Astrocyte of the cerebellum (primary cell): ENCODE measurements around the gene LTF.

Experiments
- DNase-seq: peaks from one replicate; pipeline ENCODE4 v3.0.0-alpha.2; 2011; ENCODE audit warnings: low read depth
- H3K4me3 ChIP-seq: 2 replicates; pipeline ENCODE4 v1.5.1; 2011; ENCODE audit warnings: mild to moderate bottlenecking, low read depth, low read length, moderate library complexity
- CTCF ChIP-seq: IDR thresholded peaks from 2 replicates; pipeline ENCODE4 v1.5.1; 2012; ENCODE audit warnings: low read length, low read depth, moderate library complexity, mild to moderate bottlenecking; ENCODE audit errors: missing control alignments
- in situ Hi-C: cut with HindIII; loops from 2 replicates; pipeline ENCODE4 v1.10.0; 2017; ENCODE audit warnings: low sequenced_read_pairs

Gene LTF

GRCh38 chr3:46469680-46470357 lies 5.1 kb upstream of the LTF start:
- no peak for DNase-seq
- TF ChIP-seq CTCF, result no peak
- in situ Hi-C loops, result no loop called here
- H3K4me3 ChIP-seq, result no peak overlapping the region

DNA sequence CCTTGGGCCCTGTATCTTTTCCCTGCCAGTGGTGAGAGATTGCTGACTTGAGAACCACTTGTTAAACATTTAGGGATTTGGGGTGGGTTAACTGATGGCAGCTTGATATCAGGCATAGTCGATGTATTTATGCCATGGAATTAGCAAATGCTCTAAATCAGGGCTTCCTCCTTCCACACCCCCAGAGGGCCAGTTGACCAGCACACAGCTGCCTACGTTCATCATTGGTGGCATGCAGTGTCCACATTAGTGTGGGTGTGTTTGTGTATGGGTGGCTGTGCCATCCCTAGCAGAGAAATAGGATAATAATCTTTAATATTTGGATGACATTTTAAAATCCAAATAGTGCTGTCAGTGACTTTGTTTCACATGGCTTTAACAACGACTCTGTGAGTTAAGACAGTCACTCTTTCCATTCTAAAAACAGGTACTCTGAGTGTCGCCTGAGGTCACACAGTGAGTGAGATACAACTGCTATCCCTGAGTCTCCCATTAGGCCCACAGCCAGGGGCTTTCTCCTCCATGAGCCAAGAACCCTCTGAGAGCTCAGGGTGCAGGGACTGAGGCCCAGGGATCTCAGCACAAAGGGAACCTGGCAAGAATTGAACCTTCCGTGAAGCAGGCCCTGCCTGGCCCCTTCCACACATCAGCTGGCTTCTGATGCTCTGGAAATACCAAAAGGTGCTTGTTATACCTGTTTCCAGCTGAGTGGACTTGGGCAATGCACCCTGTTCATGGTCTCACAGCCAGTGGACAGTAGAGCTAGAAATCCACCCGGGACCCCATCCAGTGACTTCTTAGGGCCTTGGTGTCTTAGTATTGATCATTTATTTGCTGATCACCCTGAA lies 4.3 kb upstream of the LTF start:
- TF ChIP-seq CTCF, result no peak
- in situ Hi-C loops, result no loop called here
- no peak for DNase-seq
- H3K4me3 ChIP-seq, result no peak overlapping the region

GRCh38 chr3:46467562-46467961 lies 2.9 kb upstream of the LTF start:
- no peak for TF ChIP-seq CTCF
- DNase-seq, result no peak
- no peak overlapping the region for H3K4me3 ChIP-seq
- in situ Hi-C loops, result no loop called here

- no peak for TF ChIP-seq CTCF
- DNase-seq, result no peak
- no peak overlapping the region for H3K4me3 ChIP-seq
- in situ Hi-C loops, result no loop called here
Measured at GRCh38 chr3:46466871-46467403, 2.2 kb upstream of the LTF start.

DNA sequence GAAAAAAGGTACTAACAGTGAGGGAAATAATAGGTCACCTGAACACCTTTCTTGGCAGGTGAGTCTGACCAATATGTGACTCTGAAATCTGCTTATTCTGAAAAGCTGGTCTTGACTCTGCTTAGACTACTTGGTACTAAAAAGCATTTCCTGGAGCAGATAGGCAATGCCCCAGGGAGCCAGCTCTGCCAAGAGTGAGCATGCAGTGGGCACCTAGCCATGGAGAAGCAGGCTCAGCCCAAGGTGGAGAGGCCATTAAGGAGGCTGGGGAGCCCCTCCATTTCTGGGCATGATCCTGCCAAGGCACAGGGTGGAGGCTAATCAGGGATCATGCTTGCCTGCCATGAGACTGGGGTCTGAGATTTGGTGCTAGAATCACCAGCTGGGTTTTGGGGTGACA lies 1.6 kb upstream of the LTF start:
- H3K4me3 ChIP-seq, result no peak overlapping the region
- in situ Hi-C loops, result no loop called here
- no peak for TF ChIP-seq CTCF
- DNase-seq, result no peak

DNA sequence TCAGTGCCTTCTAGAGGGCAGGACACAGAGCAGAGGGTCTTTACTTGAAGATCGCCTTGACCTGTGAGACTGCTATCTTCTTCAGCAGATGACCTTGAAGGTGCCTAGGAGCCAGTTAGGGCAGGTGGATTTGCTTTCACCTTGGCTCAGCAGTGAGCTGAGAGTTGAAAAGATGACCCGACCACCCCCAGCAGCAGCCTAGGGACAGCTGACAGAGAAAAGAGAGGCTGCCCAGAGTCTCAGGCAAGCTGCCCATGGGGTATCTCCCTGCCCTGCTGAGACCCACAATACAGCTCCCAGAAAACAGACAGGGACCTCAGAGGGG lies 453 bp upstream of the LTF start:
- TF ChIP-seq CTCF, result no peak
- in situ Hi-C loops, result no loop called here
- no peak overlapping the region for H3K4me3 ChIP-seq
- no peak for DNase-seq
